GM12892 (cell line): ENCODE data around the gene TFRC.
"Not testable (repeated sequence)": the region's sequence is repeated elsewhere in the genome, so short reads cannot be mapped to it uniquely, and the experiment has no call there.

Experiments
- DNase-seq: peaks from one replicate; pipeline ENCODE4 v3.0.0; 2011; ENCODE audit not compliant: insufficient read length
- FAIRE-seq: peaks from 2 replicates; lab custom pipeline; 2011; peaks lifted over from hg19 to GRCh38; lab: Jason Lieb, UNC
- POLR2A ChIP-seq: IDR thresholded peaks from 2 replicates; pipeline ENCODE4 v1.6.1; 2011; ENCODE audit warnings: low read depth, low read length, control low read depth
- POLR2AphosphoS5 ChIP-seq: IDR thresholded peaks from 2 replicates; pipeline ENCODE4 v1.6.1; 2011; ENCODE audit warnings: low read depth, low read length, control low read depth
- TAF1 ChIP-seq: IDR thresholded peaks from 2 replicates; pipeline ENCODE4 v1.6.1; 2011; ENCODE audit warnings: low read depth, mild to moderate bottlenecking, control low read depth, low read length, borderline replicate concordance

The TFRC gene

GRCh38 chr3:196023947-196024346 lies 57.9 kb downstream of the TFRC start:
- DNase-seq (no peak), FAIRE-seq (no peak)
- TF ChIP-seq TAF1 (no peak), POLR2AphosphoS5 (no peak), POLR2A (no peak)

- DNase-seq, FAIRE-seq: not testable (repeated sequence)
These were observed 59.4 kb downstream of the TFRC start for GRCh38 chr3:196022499-196022878.

- FAIRE-seq = no peak
These were observed 61.5 kb downstream of the TFRC start for GRCh38 chr3:196020373-196020772.

DNA sequence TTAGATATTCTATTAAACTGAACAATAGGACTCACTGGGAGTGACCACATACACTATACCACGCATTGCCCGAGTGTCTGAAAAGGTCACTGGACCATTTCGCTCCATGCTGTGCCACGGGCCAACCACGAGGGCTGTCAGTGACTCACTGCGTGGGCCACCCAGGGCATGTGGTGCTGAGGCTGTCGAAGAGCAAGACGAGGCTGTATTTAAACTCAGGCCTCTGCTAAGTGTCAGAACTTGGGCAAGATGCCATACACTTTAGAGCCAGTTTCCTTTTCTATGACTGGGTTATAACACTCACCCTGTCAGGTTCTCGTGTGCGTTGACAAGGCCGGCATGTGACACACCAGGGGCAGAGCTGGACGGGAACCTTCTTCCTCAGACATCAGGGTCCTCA lies 62.3 kb downstream of the TFRC start:
- not testable (repeated sequence) for FAIRE-seq, DNase-seq

More at GRCh38 chr3:196020373-196020772, 61.5 kb downstream of the TFRC start:
- TF ChIP-seq POLR2A (no peak), TAF1 (no peak), POLR2AphosphoS5 (no peak)
- no peak for DNase-seq

DNA sequence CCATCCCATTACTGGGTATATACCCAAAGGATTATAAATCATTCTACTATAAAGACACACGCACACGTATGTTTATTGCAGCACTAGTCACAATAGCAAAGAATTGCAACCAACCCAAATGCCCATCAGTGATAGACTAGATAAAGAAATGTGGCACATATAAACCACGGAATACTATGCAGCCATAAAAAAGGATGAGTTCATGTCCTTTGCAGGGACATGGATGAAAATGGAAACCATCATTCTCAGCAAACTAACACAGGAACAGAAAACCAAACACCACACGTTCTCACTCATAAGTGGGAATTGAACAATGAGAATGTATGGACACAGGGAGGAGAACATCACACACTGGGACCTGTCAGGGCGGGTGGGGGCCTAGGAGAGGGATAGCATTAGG lies 63.7 kb downstream of the TFRC start:
- not testable (repeated sequence) for FAIRE-seq, DNase-seq

DNA sequence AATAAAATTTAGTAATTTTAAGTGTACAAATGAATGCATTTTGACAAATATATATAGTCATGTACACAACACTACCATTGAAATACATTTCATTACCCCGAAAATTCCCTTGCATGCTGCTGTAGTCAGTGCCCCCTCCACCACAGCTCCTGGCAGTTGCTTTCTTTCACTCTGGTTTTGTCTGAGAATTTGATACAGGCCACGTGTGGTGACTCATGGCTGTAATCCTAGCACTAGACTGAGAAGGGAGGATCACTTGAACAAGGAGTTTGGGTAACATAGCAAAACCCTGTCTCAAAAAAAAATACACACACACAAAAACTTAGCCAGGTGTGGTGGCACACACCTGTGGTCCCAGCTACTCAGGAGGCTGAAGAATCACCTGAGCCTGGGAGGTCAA lies 65.4 kb downstream of the TFRC start:
- TF ChIP-seq TAF1 (no peak), POLR2AphosphoS5 (no peak), POLR2A (no peak)
- no peak for DNase-seq
- FAIRE-seq = no peak

GRCh38 chr3:196016059-196016458 lies 65.8 kb downstream of the TFRC start:
- no peak for FAIRE-seq
- no peak for DNase-seq
- no peak for TF ChIP-seq POLR2A
- TF ChIP-seq POLR2AphosphoS5 = no peak
- no peak for TF ChIP-seq TAF1

- TF ChIP-seq POLR2AphosphoS5 (no peak), TAF1 (no peak), POLR2A (no peak)
- no peak for DNase-seq
- no peak for FAIRE-seq
These were observed 68.1 kb downstream of the TFRC start for GRCh38 chr3:196013587-196014487.

- FAIRE-seq = no peak
- TF ChIP-seq POLR2AphosphoS5 (no peak), POLR2A (no peak), TAF1 (no peak)
- DNase-seq = no peak
These were observed 68.9 kb downstream of the TFRC start for GRCh38 chr3:196012941-196013476.

- FAIRE-seq (no peak), DNase-seq (no peak)
- TF ChIP-seq POLR2A = no peak
- TF ChIP-seq POLR2AphosphoS5 = no peak
- TF ChIP-seq TAF1 = no peak
These were observed 69.4 kb downstream of the TFRC start for GRCh38 chr3:196012481-196012880.

- DNase-seq (no peak), FAIRE-seq (no peak)
These were observed 72.4 kb downstream of the TFRC start for GRCh38 chr3:196009456-196009855.

DNA sequence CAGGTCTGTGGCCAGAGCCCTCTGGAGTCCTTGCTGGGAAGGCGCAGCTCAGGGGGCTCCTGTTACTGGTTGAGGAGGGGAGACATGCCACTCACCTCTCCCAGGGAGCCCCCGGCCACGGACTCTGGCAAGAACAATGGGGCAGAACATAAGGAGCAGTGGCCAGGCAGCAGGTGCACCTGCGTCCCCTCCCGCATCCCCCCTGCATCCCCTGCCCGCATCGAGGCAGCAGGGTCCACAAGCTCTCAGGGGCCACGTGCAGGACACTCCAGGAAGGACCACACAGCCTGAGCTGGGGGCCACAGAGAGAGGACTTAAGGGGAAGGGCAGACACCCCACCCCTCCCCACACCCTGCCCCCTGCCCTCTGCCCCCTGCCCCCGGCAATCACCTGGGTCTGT lies 73.0 kb downstream of the TFRC start:
- DNase-seq = no peak
- FAIRE-seq = no peak
- no peak for TF ChIP-seq POLR2A
- no peak for TF ChIP-seq TAF1
- TF ChIP-seq POLR2AphosphoS5 = no peak

More at GRCh38 chr3:196009456-196009855, 72.4 kb downstream of the TFRC start:
- no peak for TF ChIP-seq TAF1
- no peak for TF ChIP-seq POLR2A
- no peak for TF ChIP-seq POLR2AphosphoS5
